ENCODE measurements around the gene TMEM61.

Gene TMEM61

DNA sequence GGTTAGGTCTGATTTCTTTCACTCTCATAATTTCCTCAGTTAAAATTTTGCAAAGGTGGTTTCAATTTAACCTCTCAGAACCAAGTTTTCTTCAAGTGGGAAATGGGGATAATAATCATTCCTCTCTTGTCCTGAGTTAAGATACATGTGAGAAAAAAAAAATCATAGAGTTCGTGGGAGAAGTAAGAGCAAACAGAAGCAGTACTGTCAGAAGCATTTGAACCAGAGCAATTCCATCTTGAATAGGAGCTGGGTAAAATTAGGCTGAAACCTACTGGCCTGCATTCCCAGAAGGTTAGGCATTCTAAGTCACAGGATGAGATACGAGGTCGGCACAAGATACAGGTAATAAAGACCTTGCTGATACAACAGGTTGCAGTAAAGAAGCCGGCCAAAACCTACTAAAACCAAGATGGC lies 28.6 kb upstream of the TMEM61 start:
- Histone ChIP-seq H3K36me3 (replicated peaks; ENCODE audit: insufficient read depth, low read length) (no peaks in the 10 kb centered on the region), H3K4me2 (ENCODE audit: low read depth, low read length) (no peak overlapping the region), H4K20me1 (ENCODE audit: insufficient read depth, low read length) (no peaks in the 10 kb centered on the region), H3K9ac (ENCODE audit: low read length) (no peak overlapping the region), H3K4me3 (ENCODE audit: low read length) (no peak overlapping the region), H3K27ac (ENCODE audit: low read length) (no peak overlapping the region), H3K4me1 (ENCODE audit: low read length) (no peaks in the 10 kb centered on the region), H3F3A (ENCODE audit: insufficient read depth, low read length) (no peaks in the 10 kb centered on the region), H3K9me2 (replicated peaks; ENCODE audit: insufficient read depth, low read length) (no peaks in the 10 kb centered on the region), H3K79me2 (ENCODE audit: low read length) (no peaks in the 10 kb centered on the region), H3K9me3 (replicated peaks; ENCODE audit: insufficient read depth, low read length) (no peaks in the 10 kb centered on the region), H2AFZ (ENCODE audit: low read length) (no peak overlapping the region), H3K27me3 (replicated peaks; ENCODE audit: insufficient read depth, low read length) (no peaks in the 10 kb centered on the region)
- no peak for DNase-seq
- no peak for TF ChIP-seq EZH2 (optimal IDR thresholded peaks at IDR 0.05; ENCODE audit: low read depth, low read length)
- TF ChIP-seq EZH2phosphoT487 (IDR thresholded peaks at IDR 0.05; ENCODE audit: low read length): no peak
- no peak for TF ChIP-seq CTCF (IDR thresholded peaks at IDR 0.05; ENCODE audit: low read length)

DNA sequence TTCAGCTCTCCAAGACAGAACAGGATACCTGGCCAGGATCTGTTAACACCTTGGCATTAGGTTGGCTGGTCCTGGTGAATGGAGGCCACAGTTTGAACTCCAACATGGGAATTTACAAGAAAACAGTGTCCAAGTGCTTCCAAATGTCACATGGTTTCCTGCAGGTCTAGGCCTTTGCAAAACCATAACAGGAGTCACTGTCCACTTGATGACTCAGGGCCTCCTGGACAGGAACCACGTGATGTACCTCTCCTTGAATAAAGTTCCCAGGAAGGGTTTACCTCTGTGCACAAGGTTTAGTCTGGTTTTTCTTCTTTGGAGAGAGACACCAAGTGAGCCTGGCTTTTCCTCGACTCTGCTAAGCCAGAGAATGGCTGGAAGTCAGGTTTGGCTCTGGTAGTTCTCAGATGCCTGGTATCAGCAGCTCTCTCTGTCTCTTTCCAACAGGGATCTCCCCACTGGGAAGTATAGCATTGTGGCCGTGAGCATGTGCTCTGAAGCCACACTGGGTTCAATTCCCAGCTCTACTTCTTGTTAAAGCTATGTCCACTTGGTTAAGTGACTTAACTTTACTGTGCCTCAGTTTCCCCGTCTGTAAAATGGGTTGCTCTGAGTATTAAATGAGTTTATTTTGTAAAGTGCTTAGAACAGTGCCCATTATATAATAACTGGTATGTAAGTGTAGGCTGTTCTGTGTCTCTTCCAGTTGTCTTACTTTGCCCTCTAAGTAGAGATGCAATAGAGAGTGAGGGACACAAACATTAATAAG lies 27.3 kb upstream of the TMEM61 start:
- no peaks in the 10 kb centered on the region for H4K20me1 ChIP-seq (ENCODE audit: insufficient read depth, low read length)
- no peak overlapping the region for H3K27ac ChIP-seq (ENCODE audit: low read length)
- H3K9me2 ChIP-seq (replicated peaks; ENCODE audit: insufficient read depth, low read length): no peaks in the 10 kb centered on the region

DNA sequence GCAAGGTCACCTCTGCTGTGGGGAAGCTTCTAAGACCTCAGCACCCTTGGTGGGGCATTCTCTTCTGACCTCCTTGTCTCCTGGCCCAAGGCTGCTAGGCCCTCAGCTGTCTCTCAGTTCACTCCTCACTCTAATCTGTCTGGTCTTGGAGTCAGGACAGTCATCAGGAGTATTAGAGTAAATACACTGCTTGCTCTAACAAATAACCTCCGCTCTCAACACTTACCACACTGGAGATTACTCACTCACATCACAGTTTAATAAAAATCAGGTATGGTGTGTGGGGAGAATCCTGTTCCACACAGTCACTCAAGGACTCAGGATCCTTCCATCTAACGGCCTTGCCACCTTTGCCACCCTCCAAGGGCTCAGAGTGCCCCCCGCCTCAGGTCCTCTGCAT lies 26.6 kb upstream of the TMEM61 start:
- Histone ChIP-seq H3K27ac (ENCODE audit: low read length) (no peak overlapping the region), H4K20me1 (ENCODE audit: insufficient read depth, low read length) (no peaks in the 10 kb centered on the region), H3K4me3 (ENCODE audit: low read length) (no peak overlapping the region), H3K4me2 (ENCODE audit: low read depth, low read length) (no peak overlapping the region), H3K79me2 (ENCODE audit: low read length) (no peaks in the 10 kb centered on the region), H3K9ac (ENCODE audit: low read length) (no peak overlapping the region), H3K4me1 (ENCODE audit: low read length) (no peaks in the 10 kb centered on the region), H3K36me3 (replicated peaks; ENCODE audit: insufficient read depth, low read length) (no peaks in the 10 kb centered on the region), H3K9me2 (replicated peaks; ENCODE audit: insufficient read depth, low read length) (no peaks in the 10 kb centered on the region), H2AFZ (ENCODE audit: low read length) (no peak overlapping the region), H3K27me3 (replicated peaks; ENCODE audit: insufficient read depth, low read length) (no peaks in the 10 kb centered on the region), H3K9me3 (replicated peaks; ENCODE audit: insufficient read depth, low read length) (no peaks in the 10 kb centered on the region), H3F3A (ENCODE audit: insufficient read depth, low read length) (no peaks in the 10 kb centered on the region)
- DNase-seq: no peak
- no peak for TF ChIP-seq EZH2phosphoT487 (IDR thresholded peaks at IDR 0.05; ENCODE audit: low read length)
- no peak for TF ChIP-seq EZH2 (optimal IDR thresholded peaks at IDR 0.05; ENCODE audit: low read depth, low read length)
- TF ChIP-seq CTCF (IDR thresholded peaks at IDR 0.05; ENCODE audit: low read length): no peak

More for the DNA sequence above, 27.3 kb upstream of the TMEM61 start:
- no peaks in the 10 kb centered on the region for H3F3A ChIP-seq (ENCODE audit: insufficient read depth, low read length)
- no peaks in the 10 kb centered on the region for H3K27me3 ChIP-seq (replicated peaks; ENCODE audit: insufficient read depth, low read length)
- no peaks in the 10 kb centered on the region for H3K9me3 ChIP-seq (replicated peaks; ENCODE audit: insufficient read depth, low read length)
- no peak overlapping the region for H3K4me2 ChIP-seq (ENCODE audit: low read depth, low read length)
- no peak overlapping the region for H2AFZ ChIP-seq (ENCODE audit: low read length)
- H3K4me1 ChIP-seq (ENCODE audit: low read length): no peaks in the 10 kb centered on the region
- no peaks in the 10 kb centered on the region for H3K79me2 ChIP-seq (ENCODE audit: low read length)
- no peaks in the 10 kb centered on the region for H3K36me3 ChIP-seq (replicated peaks; ENCODE audit: insufficient read depth, low read length)
- no peak overlapping the region for H3K9ac ChIP-seq (ENCODE audit: low read length)
- no peak for DNase-seq
- no peak overlapping the region for H3K4me3 ChIP-seq (ENCODE audit: low read length)
- TF ChIP-seq EZH2 (optimal IDR thresholded peaks at IDR 0.05; ENCODE audit: low read depth, low read length): no peak
- TF ChIP-seq EZH2phosphoT487 (IDR thresholded peaks at IDR 0.05; ENCODE audit: low read length): no peak

DNA sequence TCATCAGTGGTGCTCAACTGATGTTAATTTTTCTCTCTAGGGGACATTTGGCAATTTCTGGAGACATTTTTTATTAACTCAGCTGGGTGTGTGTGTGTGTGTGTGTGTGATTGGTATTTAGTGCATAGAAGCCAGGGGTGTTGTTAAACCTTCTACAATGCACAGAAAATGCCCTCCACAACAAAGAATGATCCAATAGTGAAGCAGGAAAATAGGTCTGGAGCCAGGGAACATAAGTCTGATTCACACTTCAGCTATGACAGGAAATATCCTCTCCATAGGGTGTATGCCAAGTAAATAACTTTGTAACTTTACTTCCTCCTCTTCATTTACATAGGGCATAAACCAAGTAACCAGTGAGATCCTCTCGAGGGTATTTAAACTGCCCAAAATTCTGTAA lies 25.1 kb upstream of the TMEM61 start:
- Histone ChIP-seq H3K9me3 (replicated peaks; ENCODE audit: insufficient read depth, low read length) (no peaks in the 10 kb centered on the region), H3K4me3 (ENCODE audit: low read length) (no peak overlapping the region), H2AFZ (ENCODE audit: low read length) (no peak overlapping the region), H3F3A (ENCODE audit: insufficient read depth, low read length) (no peaks in the 10 kb centered on the region), H3K27ac (ENCODE audit: low read length) (no peak overlapping the region), H3K27me3 (replicated peaks; ENCODE audit: insufficient read depth, low read length) (no peaks in the 10 kb centered on the region), H3K4me1 (ENCODE audit: low read length) (no peaks in the 10 kb centered on the region), H3K9me2 (replicated peaks; ENCODE audit: insufficient read depth, low read length) (no peaks in the 10 kb centered on the region), H4K20me1 (ENCODE audit: insufficient read depth, low read length) (no peaks in the 10 kb centered on the region), H3K9ac (ENCODE audit: low read length) (no peak overlapping the region), H3K4me2 (ENCODE audit: low read depth, low read length) (no peak overlapping the region), H3K36me3 (replicated peaks; ENCODE audit: insufficient read depth, low read length) (no peaks in the 10 kb centered on the region), H3K79me2 (ENCODE audit: low read length) (no peaks in the 10 kb centered on the region)
- DNase-seq: no peak
- TF ChIP-seq EZH2phosphoT487 (IDR thresholded peaks at IDR 0.05; ENCODE audit: low read length) (no peak), CTCF (IDR thresholded peaks at IDR 0.05; ENCODE audit: low read length) (no peak), EZH2 (optimal IDR thresholded peaks at IDR 0.05; ENCODE audit: low read depth, low read length) (no peak)
